PC-3 (cell line): Measurements from ENCODE around the gene WNT4. TPM values are rescaled to one million over a fixed set of nuclear protein-coding genes. Genes with fewer than 3 reads are reported as not detected.

ENCODE experiments used
- ATAC-seq: fragments of 200-7000 bp; cut with Tn5 transposase; 2 replicates; pipeline ENCODE4 v1.9.1; 2020; ENCODE audit warnings: mild to moderate bottlenecking, moderate library complexity
- BruUV-seq: library from RNA; stranded (reverse); fragments of 400-500 nt; replicated peaks from 2 replicates; lab custom pipeline; 2021; lab: Mats Ljungman, UMichigan
- CTCF ChIA-PET: fragments of 300-600 bp; sonication (Branson Sonifier 250); formaldehyde crosslinking; loops from one replicate; lab custom pipeline; 2022; ENCODE audit warnings: antibody characterized with exemption; lab: Charles Lee
- POLR2A ChIA-PET: fragments of 300-600 bp; sonication (Branson Sonifier 250); formaldehyde crosslinking; loops from one replicate; lab custom pipeline; 2022; ENCODE audit warnings: antibody characterized with exemption; ENCODE audit not compliant: unreplicated experiment; lab: Charles Lee
- DNase-seq: peaks from one replicate; pipeline ENCODE4 v3.0.0-alpha.2; 2015
- H2AFZ ChIP-seq: fragments of 300-600 bp; sonication (generic); 2 replicates; pipeline ENCODE4 v1.6.0; 2016; ENCODE audit warnings: antibody characterized with exemption, low read length
- H3F3A ChIP-seq: fragments of 300-600 bp; sonication (generic); one replicate; pipeline ENCODE4 v1.6.0; 2017; ENCODE audit warnings: antibody characterized with exemption, low read length, control low read depth, mild to moderate bottlenecking; ENCODE audit not compliant: unreplicated experiment
- H3K27ac ChIP-seq: fragments of 300-600 bp; sonication (generic); 2 replicates; pipeline ENCODE4 v1.5.1; 2016; ENCODE audit warnings: mild to moderate bottlenecking, low read length
- H3K27me3 ChIP-seq: fragments of 300-600 bp; sonication (generic); 2 replicates; pipeline ENCODE4 v1.6.1; 2016; ENCODE audit warnings: low read length, mixed read lengths
- H3K36me3 ChIP-seq: fragments of 300-600 bp; sonication (generic); 2 replicates; pipeline ENCODE4 v1.6.1; 2016; ENCODE audit warnings: low read depth, mixed run types, low read length, mixed read lengths
- H3K4me1 ChIP-seq: fragments of 300-600 bp; sonication (generic); 2 replicates; pipeline ENCODE4 v1.5.1; 2016; ENCODE audit warnings: low read length; ENCODE audit not compliant: insufficient read depth
- H3K4me2 ChIP-seq: fragments of 300-600 bp; sonication (generic); 2 replicates; pipeline ENCODE4 v1.6.0; 2016; ENCODE audit warnings: low read length
- H3K4me3 ChIP-seq: fragments of 300-600 bp; sonication (generic); 2 replicates; pipeline ENCODE4 v1.5.1; 2016; ENCODE audit warnings: mild to moderate bottlenecking, low read length, mixed read lengths
- H3K79me2 ChIP-seq: fragments of 300-600 bp; sonication (generic); 2 replicates; pipeline ENCODE4 v1.6.1; 2017; ENCODE audit warnings: low read length, mixed read lengths
- H3K9ac ChIP-seq: fragments of 300-600 bp; sonication (generic); 2 replicates; pipeline ENCODE4 v1.6.0; 2016; ENCODE audit warnings: mild to moderate bottlenecking, low read length
- H3K9me2 ChIP-seq: fragments of 300-600 bp; sonication (generic); replicated peaks from 2 replicates; pipeline ENCODE4 v1.6.1; 2016; ENCODE audit warnings: mixed run types, low read length, mixed read lengths
- H3K9me3 ChIP-seq: fragments of 300-600 bp; sonication (generic); 2 replicates; pipeline ENCODE4 v1.6.1; 2016; ENCODE audit warnings: low read length, mixed read lengths
- H4K20me1 ChIP-seq: fragments of 300-600 bp; sonication (generic); 2 replicates; pipeline ENCODE4 v1.6.1; 2016; ENCODE audit warnings: low read length, mixed read lengths
- CTCF ChIP-seq: fragments of 300-600 bp; sonication (generic); conservative IDR thresholded peaks from 2 replicates; pipeline ENCODE4 v1.5.1; 2017; ENCODE audit warnings: antibody characterized with exemption, low read depth, mild to moderate bottlenecking, low read length
- EZH2 ChIP-seq: fragments of 300-600 bp; sonication (generic); IDR thresholded peaks from one replicate; pipeline ENCODE4 v1.6.1; 2017; ENCODE audit warnings: antibody characterized with exemption, mild to moderate bottlenecking, low read length; ENCODE audit not compliant: unreplicated experiment
- EZH2phosphoT487 ChIP-seq: fragments of 300-600 bp; sonication (generic); IDR thresholded peaks from 2 replicates; pipeline ENCODE4 v1.6.1; 2018; ENCODE audit warnings: mild to moderate bottlenecking, antibody characterized with exemption, low read length, borderline replicate concordance
- intact Hi-C: fragments of 100-400 bp; cut with micrococcal nuclease; formaldehyde crosslinking; loops from 2 replicates; pipeline ENCODE4 v1.9.0; 2023
- total RNA-seq: library from RNA; depleted of rRNA; stranded (reverse); fragments of >200 nt; gene quantifications from 2 replicates; pipeline ENCODE4 v1.2.3, GENCODE V29; 2014

The WNT4 gene
- total RNA-seq, 1 experiment from 2014 or later, result 0.51 TPM

GRCh38 chr1:22188436-22188835 is 45.5 kb upstream of the WNT4 start:
- no peaks in the 10 kb centered on the region for H3K9me3 ChIP-seq
- no peak overlapping the region for H3K4me2 ChIP-seq
- ATAC-seq, result no peak
- no peaks in the 10 kb centered on the region for H3K4me1 ChIP-seq
- no peak for TF ChIP-seq CTCF
- TF ChIP-seq EZH2phosphoT487, result no peak
- no peak for TF ChIP-seq EZH2
- H3K27ac ChIP-seq, result no peak overlapping the region
- H3K4me3 ChIP-seq, result no peak overlapping the region
- no peak overlapping the region for H2AFZ ChIP-seq
- no peaks in the 10 kb centered on the region for H3K36me3 ChIP-seq
- CTCF ChIA-PET, result no interaction called here
- DNase-seq, result no peak
- intact Hi-C loops, result no loop called here
- H3F3A ChIP-seq, result no peaks in the 10 kb centered on the region
- no TSS peak for BruUV-seq
- no peaks in the 10 kb centered on the region for H4K20me1 ChIP-seq
- no peaks in the 10 kb centered on the region for H3K27me3 ChIP-seq
- H3K79me2 ChIP-seq, result no peaks in the 10 kb centered on the region
- no peak overlapping the region for H3K9ac ChIP-seq
- no peaks in the 10 kb centered on the region for H3K9me2 ChIP-seq
- POLR2A ChIA-PET, result no interaction called here

GRCh38 chr1:22186311-22186710 is 43.4 kb upstream of the WNT4 start:
- Histone ChIP-seq H3K9ac (no peak overlapping the region), H3K27me3 (peaks cover 8% of the 10 kb centered on the region; the same call in 1 of the 2 replicates), H4K20me1 (no peaks in the 10 kb centered on the region), H3K4me1 (no peaks in the 10 kb centered on the region), H3K79me2 (no peaks in the 10 kb centered on the region), H3K36me3 (no peaks in the 10 kb centered on the region), H3K9me2 (no peaks in the 10 kb centered on the region), H3K27ac (no peak overlapping the region), H3K9me3 (no peaks in the 10 kb centered on the region), H2AFZ (no peak overlapping the region), H3K4me3 (no peak overlapping the region), H3F3A (no peaks in the 10 kb centered on the region), H3K4me2 (no peak overlapping the region)
- ATAC-seq (no peak), DNase-seq (no peak)
- TF ChIP-seq EZH2phosphoT487 (no peak), EZH2 (no peak), CTCF (no peak)
- BruUV-seq, result no TSS peak
- ChIA-PET POLR2A (no interaction called here), CTCF (no interaction called here)
- intact Hi-C loops, result no loop called here

- no peak for TF ChIP-seq EZH2
- no peak for TF ChIP-seq EZH2phosphoT487
- no peak for TF ChIP-seq CTCF
- Histone ChIP-seq H3K4me1 (no peaks in the 10 kb centered on the region), H3K27me3 (peaks cover 8% of the 10 kb centered on the region; the same call in 1 of the 2 replicates), H3F3A (no peaks in the 10 kb centered on the region), H3K36me3 (no peaks in the 10 kb centered on the region), H3K9me3 (no peaks in the 10 kb centered on the region), H3K4me2 (no peak overlapping the region), H3K4me3 (no peak overlapping the region), H3K9ac (no peak overlapping the region), H3K9me2 (no peaks in the 10 kb centered on the region), H4K20me1 (no peaks in the 10 kb centered on the region), H3K27ac (no peak overlapping the region), H2AFZ (no peak overlapping the region), H3K79me2 (no peaks in the 10 kb centered on the region)
- BruUV-seq, result no TSS peak
- ChIA-PET POLR2A (no interaction called here), CTCF (no interaction called here)
- intact Hi-C loops, result no loop called here
- ATAC-seq (no peak), DNase-seq (no peak)
Observed at GRCh38 chr1:22184892-22185612, 42.2 kb upstream of the WNT4 start.
